OCI-M2 (cell line): ENCODE results near the gene SLC12A3.
"Not testable (repeated sequence)": the region's sequence is repeated elsewhere in the genome, so short reads cannot be mapped to it uniquely, and the experiment has no call there.

Experiments used
- DNase-seq: peaks from one replicate; lab custom pipeline; 2025; ENCODE audit not compliant: unreplicated experiment; lab: John Stamatoyannopoulos, UW

Gene SLC12A3

GRCh38 chr16:56918467-56919012, 53.5 kb downstream of the SLC12A3 start:
- no peak for DNase-seq

GRCh38 chr16:56919099-56919800, 54.2 kb downstream of the SLC12A3 start:
- no peak for DNase-seq

DNA sequence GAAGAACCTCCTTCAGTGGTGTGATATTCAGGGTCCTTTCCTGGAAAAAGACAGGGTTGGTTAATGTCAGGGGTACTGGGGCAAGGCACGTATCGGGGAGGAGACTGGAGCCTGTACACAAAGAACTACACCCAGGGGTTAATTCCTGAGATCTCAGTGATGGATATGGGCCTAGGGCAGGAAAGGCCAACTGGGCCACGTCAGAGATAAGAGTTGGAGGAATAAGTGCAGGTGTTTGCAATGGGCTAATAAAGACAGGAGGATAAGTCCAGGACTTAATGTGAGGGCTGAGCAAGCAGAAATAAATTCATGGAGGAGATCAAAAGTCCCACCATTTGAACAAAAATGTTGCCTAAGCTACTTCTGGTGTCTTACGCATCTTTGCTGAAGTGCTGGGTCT, 56.6 kb downstream of the SLC12A3 start:
- DNase-seq = no peak

- no peak for DNase-seq
Measured at GRCh38 chr16:56923481-56924091, 58.6 kb downstream of the SLC12A3 start.

DNA sequence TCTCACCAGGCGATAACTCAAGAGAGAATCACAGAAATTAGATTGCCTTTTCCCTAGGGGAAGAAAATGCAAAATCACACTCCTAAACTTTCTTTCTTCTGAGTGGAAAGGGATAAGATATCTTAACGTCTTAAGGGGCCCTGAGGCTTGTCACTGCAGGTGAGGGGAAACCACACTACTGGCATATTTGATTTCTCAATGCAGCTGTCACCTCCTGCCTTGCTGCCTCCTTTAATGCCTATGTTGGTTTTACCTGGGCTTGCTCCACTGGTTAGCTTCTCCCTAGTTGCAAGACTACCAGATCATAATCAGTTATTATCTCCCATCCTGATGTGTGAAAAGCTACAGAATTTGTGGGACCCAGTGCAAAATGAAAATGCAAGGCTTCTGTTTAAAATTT, 62.5 kb downstream of the SLC12A3 start:
- no peak for DNase-seq

GRCh38 chr16:56929639-56930038, 64.6 kb downstream of the SLC12A3 start:
- no peak for DNase-seq

GRCh38 chr16:56930486-56931270, 65.7 kb downstream of the SLC12A3 start:
- DNase-seq = no peak

- DNase-seq = no peak
Measured at GRCh38 chr16:56931271-56931891, 66.4 kb downstream of the SLC12A3 start.

DNA sequence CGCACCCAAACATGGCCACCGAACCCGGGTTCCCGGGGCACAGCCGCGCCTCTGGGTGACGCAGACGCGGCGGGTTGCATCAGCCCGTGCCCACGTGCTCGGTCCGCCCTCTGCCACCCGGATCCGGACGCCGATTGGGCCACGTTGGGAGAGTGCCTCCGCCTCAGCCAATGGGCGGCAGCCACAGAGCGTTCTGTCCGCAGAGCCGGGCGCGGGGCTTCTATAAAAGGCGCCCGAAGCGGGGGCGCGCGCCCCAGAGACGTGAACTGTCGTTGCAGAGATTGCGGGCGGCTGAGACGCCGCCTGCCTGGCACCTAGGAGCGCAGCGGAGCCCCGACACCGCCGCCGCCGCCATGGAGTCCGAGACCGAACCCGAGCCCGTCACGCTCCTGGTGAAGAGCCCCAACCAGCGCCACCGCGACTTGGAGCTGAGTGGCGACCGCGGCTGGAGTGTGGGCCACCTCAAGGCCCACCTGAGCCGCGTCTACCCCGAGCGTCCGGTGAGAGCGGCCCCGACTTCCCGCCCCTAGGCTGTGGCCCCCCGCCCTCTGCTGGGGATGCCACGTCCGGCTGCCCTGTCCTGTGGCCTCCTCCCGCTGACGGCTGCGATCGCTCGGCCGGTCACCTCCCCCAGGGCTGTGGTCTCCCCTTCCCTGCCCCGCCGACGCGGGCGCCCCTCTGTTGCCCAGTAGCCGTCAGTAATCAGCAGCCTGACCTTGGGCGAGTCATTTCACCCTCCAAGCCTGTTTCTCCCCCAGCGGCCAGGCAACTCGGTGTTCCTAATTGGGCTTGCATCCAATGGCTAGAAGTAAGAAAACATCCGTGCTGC, 67.1 kb downstream of the SLC12A3 start, which contains the start of gene HERPUD1:
Gene HERPUD1, plus strand, starts transcription at position 251 of the 829 bp plus-strand sequence. Its CDS starts 103 bp downstream, at position 354.
- peak; percentile 63 for DNase-seq

DNA sequence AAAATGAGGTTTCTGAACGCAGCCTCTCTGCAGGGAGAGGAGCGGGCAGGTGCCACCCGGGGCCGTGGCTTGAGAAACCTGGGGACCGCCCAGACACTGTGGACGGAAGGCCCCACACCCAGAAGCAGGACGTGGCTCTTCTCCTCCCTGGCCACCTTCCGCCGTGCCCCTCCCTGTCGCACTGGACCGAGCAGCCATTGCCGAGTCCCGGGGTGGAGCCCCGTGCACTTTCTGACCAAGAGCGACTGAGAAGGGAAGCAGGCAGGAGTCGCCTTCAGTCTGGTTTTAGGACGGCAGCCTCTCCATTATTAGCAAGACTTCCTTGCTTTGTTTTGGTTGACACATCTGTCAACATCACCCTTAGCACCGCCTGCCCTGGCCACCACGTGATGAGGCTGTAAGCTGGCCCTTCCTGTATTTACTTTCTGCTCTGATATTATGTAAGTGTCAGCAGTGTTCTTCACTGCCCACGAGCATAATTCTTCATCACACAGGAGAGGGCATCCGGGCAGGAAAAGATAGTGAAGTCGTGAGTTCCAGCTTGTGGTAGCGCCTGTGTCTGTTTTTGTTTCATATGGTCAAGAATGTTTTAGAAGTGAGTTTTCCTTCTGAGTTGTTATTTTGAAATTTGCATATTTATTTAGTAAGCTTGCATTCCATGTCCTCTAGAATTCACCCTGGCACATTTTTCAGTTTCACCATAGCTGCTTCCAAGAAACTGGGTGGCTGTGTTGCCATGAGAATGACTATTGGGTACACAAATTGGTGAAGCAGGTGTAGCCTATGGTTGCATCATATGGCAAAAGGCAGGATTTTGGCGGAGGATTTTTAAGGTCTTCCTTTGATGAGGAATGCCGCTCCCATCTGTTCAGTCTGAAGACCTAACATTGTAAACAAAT, 68.0 kb downstream of the SLC12A3 start:
- no peak for DNase-seq

DNA sequence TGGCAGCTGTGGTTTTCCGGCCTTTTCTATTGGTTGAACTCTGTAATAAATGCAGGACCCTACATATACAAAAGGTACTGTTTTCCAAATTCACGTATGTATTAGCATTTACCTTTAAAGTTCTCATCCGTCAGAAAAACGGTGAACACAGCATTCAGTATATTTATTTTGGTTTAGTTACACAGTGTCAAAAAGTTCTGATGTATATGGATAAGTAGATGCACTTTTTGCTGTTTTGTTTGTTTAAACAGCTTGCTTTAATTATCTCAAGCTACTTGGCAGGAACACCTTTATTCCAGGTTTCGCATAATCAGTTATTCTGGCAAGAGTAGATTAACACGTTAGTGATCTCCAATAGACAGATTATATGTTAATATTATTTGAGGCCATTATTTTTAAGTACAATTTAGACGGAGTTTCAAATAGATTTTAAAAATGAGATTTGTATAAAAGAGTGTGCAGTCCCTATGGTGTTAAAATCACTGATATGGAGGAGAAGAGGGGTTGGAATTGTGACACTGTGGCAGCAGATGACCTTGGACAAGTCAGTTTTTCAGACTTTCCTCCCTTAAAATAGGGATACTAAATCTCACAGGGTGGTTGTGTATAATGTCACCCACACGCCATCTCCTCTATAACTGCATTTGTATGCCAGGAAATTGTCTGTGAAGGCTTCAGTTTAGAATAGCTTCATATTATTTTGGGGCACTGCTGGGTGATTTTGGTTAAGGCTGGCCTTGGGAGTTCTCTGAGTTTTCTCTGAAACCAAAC, 69.0 kb downstream of the SLC12A3 start:
- DNase-seq = no peak

- not testable (repeated sequence) for DNase-seq
Measured at GRCh38 chr16:56934599-56935145, 69.7 kb downstream of the SLC12A3 start.

DNA sequence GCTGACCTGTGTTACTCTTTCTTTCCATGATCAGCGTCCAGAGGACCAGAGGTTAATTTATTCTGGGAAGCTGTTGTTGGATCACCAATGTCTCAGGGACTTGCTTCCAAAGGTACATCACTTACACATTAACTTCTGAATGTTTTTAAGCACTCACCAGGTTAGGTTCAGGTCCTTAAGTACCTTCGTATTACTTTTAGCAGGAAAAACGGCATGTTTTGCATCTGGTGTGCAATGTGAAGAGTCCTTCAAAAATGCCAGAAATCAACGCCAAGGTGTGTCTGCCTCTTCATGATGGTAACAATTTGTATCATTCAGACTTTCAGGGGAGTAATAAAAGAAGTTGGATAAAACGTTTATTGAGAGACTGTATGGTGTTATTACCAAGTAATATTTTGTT, 70.2 kb downstream of the SLC12A3 start:
- DNase-seq = no peak

DNA sequence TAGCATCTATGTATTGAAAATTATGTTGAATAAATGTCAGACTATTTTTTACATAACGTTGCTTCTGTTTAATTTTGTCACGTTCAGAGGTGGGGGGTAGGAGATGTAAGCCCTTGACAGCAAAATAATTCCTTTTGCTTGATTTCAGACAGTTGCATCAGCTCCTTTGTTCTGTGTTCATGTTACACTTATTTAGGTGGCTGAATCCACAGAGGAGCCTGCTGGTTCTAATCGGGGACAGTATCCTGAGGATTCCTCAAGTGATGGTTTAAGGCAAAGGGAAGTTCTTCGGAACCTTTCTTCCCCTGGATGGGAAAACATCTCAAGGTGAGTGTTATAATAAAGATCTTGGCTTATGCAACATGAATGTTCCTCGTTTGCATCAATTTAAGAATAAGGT, 71.5 kb downstream of the SLC12A3 start:
- no peak for DNase-seq

DNA sequence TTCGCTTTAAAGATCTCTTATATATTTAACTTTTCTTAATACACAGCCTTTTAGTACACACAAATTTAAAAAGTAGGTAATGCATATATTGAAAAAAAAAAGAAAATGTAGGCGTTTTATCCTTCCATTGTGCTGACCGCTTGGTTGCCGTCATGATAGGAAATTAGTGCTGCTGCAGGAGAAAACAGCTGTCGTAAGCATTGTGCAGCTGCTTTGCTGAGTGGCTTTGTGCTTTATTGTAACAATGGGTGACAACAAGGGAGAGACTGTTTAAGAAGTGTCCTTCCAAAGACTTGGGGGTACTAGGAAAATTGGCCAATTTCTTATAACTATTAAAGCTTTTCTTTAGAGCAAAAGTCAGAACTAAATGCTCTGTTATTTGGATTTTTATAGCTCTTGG, 71.9 kb downstream of the SLC12A3 start:
- DNase-seq = no peak

DNA sequence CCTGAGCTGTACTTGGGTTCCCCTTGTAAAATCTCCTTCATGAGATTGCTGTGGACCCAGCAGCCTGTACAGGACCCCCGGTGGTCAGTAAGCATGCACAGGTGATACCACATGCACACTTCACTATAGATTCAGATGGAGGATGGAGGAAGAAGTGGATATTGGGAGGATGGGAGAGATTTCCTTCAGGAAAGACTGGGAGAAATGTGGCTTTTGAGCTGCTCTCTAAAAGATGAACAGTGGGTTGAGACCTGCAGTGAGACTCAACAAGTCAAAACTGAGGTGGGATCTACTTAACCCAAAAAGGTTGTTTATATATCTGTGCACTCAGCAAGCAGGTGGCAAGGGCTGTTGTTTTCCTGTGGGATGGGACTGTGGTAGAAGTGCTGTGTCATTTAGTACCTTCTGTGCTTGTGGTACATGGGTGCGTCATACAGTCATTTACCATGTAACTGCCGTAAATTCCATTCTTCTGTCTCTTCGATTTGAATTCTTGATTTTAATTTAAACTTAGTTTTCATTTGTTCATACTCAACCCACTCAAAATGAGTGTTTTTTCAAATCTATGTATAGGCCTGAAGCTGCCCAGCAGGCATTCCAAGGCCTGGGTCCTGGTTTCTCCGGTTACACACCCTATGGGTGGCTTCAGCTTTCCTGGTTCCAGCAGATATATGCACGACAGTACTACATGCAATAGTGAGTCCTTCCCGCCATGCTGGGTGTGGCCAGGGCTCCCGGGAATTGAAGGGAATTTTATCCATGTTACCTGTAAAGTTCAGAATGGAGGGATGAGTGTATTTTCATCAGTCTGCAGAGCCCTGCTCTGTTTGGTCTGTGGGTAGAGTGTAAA, 73.9 kb downstream of the SLC12A3 start:
- DNase-seq = no peak

GRCh38 chr16:56939801-56940200, 74.8 kb downstream of the SLC12A3 start:
- DNase-seq = no peak
